ENCODE results near the gene HAPLN1. TPM values are rescaled to one million over a fixed set of nuclear protein-coding genes. Genes with fewer than 3 reads are reported as not detected.

Gene HAPLN1
- total RNA-seq (2022; extraction: Qiagen RNA extraction) = not detected in 5 replicates

DNA sequence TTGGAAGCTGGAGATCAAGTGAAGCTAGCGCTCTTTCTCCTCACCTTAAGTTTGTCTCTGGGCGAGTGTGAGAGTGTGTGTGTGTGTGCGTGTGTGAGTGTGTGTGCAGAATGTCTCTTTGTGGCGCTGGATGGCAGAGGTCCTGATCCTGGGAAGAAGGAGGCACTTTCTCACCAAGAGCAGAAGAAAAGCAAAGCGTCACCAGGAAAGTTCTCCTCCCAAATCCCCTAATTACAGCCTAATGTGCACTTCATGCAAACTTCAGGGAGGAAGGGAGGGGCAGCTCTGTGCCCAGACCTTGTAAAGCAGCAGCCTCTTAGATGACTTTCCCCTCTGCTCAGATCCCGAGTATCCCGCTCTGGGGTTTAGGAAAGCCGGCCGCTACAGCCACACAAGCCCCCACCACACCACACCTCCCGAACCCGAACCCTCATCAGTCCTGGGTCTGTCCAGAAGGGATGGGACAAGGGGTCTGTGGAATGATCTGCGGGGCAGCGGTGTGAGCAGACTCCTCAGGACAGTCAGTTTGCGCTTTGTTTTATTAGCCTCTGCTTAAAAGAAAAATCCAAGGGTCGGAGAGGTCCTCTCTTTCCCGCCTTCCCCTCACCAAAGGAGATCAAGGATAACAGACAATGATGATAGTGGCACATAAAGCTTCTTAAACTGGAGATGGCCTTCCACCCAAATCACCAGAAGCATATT lies at the start of gene HAPLN1:
Gene HAPLN1, minus strand, starts transcription at position 20 of the 702 bp plus-strand sequence. CDS start 47,332 bp downstream, outside the sequence.

Other genes starting within 250 kb of the HAPLN1 start
- 7.9 to 12.6 TPM (median 12.2 TPM) in 5 replicates for gene VCAN, start 249.1 kb downstream of the HAPLN1 start, total RNA-seq (2022; extraction: Qiagen RNA extraction)